Ishikawa (cell line): ENCODE data around the gene POLD2.

ENCODE experiments used
- CEBPB ChIP-seq: IDR thresholded peaks from 2 replicates; pipeline ENCODE4 v1.6.1; 2012
- CREB1 ChIP-seq: IDR thresholded peaks from 2 replicates; pipeline ENCODE4 v1.6.1; 2012; ENCODE audit warnings: low read depth
- EGR1 ChIP-seq: IDR thresholded peaks from 2 replicates; pipeline ENCODE4 v1.6.1; 2012
- EP300 ChIP-seq: IDR thresholded peaks from 2 replicates; pipeline ENCODE4 v1.6.1; 2012; ENCODE audit warnings: borderline replicate concordance
- FOXM1 ChIP-seq: IDR thresholded peaks from 2 replicates; pipeline ENCODE4 v1.6.1; 2012; ENCODE audit warnings: low read depth, borderline replicate concordance
- MAX ChIP-seq: IDR thresholded peaks from 2 replicates; pipeline ENCODE4 v1.6.1; 2012
- NFIC ChIP-seq: IDR thresholded peaks from 2 replicates; pipeline ENCODE4 v1.6.1; 2012
- RAD21 ChIP-seq: IDR thresholded peaks from 2 replicates; pipeline ENCODE4 v1.6.1; 2012; ENCODE audit warnings: low read depth
- REST ChIP-seq: IDR thresholded peaks from 2 replicates; pipeline ENCODE4 v1.6.1; 2012; ENCODE audit warnings: low read depth, mild to moderate bottlenecking
- TAF1 ChIP-seq: IDR thresholded peaks from 2 replicates; pipeline ENCODE4 v1.6.1; 2012; ENCODE audit warnings: low read depth, mild to moderate bottlenecking
- TCF12 ChIP-seq: IDR thresholded peaks from 2 replicates; pipeline ENCODE4 v1.6.1; 2012; ENCODE audit warnings: low read depth
- TEAD4 ChIP-seq: IDR thresholded peaks from 2 replicates; pipeline ENCODE4 v1.6.1; 2012
- USF1 ChIP-seq: IDR thresholded peaks from 2 replicates; pipeline ENCODE4 v1.6.1; 2012
- YY1 ChIP-seq: IDR thresholded peaks from 2 replicates; pipeline ENCODE4 v1.6.1; 2012; ENCODE audit warnings: low read depth
- ZBTB7A ChIP-seq: IDR thresholded peaks from 2 replicates; pipeline ENCODE4 v1.6.1; 2012; ENCODE audit warnings: low read depth

POLD2 gene

GRCh38 chr7:44101303-44101965 is 21.9 kb downstream of the POLD2 start:
- TF ChIP-seq REST (no peak), USF1 (no peak), EGR1 (no peak), EP300 (no peak), MAX (no peak), TEAD4 (no peak), YY1 (no peak), ZBTB7A (no peak), RAD21 (no peak), NFIC (no peak), CEBPB (no peak), TAF1 (no peak), FOXM1 (no peak)

GRCh38 chr7:44100458-44101302 is 22.7 kb downstream of the POLD2 start:
- TF ChIP-seq RAD21: no peak
- TF ChIP-seq ZBTB7A: no peak
- no peak for TF ChIP-seq EGR1
- TF ChIP-seq REST: no peak
- TF ChIP-seq USF1: no peak
- TF ChIP-seq TAF1: no peak
- TF ChIP-seq EP300: no peak
- TF ChIP-seq CREB1: no peak
- TF ChIP-seq TEAD4: no peak
- TF ChIP-seq NFIC: no peak
- TF ChIP-seq YY1: no peak
- TF ChIP-seq FOXM1: no peak
- no peak for TF ChIP-seq TCF12
- TF ChIP-seq CEBPB: no peak
- no peak for TF ChIP-seq MAX

- TF ChIP-seq EP300 (no peak), CEBPB (no peak), RAD21 (no peak), YY1 (no peak), NFIC (no peak), ZBTB7A (no peak), TAF1 (no peak), CREB1 (no peak), FOXM1 (no peak), MAX (no peak), REST (no peak), USF1 (no peak), TEAD4 (no peak)
Measured at GRCh38 chr7:44099669-44100068, 23.7 kb downstream of the POLD2 start.
